MM.1S (cell line): ENCODE data around the gene GOLGA3.
"Not testable (repeated sequence)": the region's sequence is repeated elsewhere in the genome, so short reads cannot be mapped to it uniquely, and the experiment has no call there.

Experiments used
- DNase-seq: peaks from one replicate; pipeline ENCODE4 v3.0.0-alpha.2; 2015
- H2AFZ ChIP-seq: fragments of 300-600 bp; sonication (generic); 2 replicates; pipeline ENCODE4 v1.6.0; 2016; ENCODE audit warnings: antibody characterized with exemption, low read length
- H3F3A ChIP-seq: fragments of 300-600 bp; sonication (generic); 2 replicates; pipeline ENCODE4 v1.6.1; 2016; ENCODE audit warnings: mild to moderate bottlenecking, antibody characterized with exemption, low read length, moderate library complexity, mixed read lengths; ENCODE audit not compliant: insufficient read depth
- H3K27ac ChIP-seq: fragments of 300-600 bp; sonication (generic); 2 replicates; pipeline ENCODE4 v1.5.1; 2016; ENCODE audit warnings: mild to moderate bottlenecking, low read length
- H3K27me3 ChIP-seq: fragments of 300-600 bp; sonication (generic); replicated peaks from 2 replicates; pipeline ENCODE4 v1.6.0; 2016; ENCODE audit warnings: low read length; ENCODE audit not compliant: insufficient read depth
- H3K36me3 ChIP-seq: fragments of 300-600 bp; sonication (generic); replicated peaks from 2 replicates; pipeline ENCODE4 v1.6.1; 2016; ENCODE audit warnings: mild to moderate bottlenecking, low read length, mixed read lengths; ENCODE audit not compliant: insufficient read depth
- H3K4me1 ChIP-seq: fragments of 300-600 bp; sonication (generic); 2 replicates; pipeline ENCODE4 v1.6.1; 2016; ENCODE audit warnings: low read length, mixed read lengths
- H3K4me2 ChIP-seq: fragments of 300-600 bp; sonication (generic); 2 replicates; pipeline ENCODE4 v1.6.0; 2016; ENCODE audit warnings: low read depth, low read length
- H3K4me3 ChIP-seq: fragments of 300-600 bp; sonication (generic); 2 replicates; pipeline ENCODE4 v1.5.1; 2016; ENCODE audit warnings: low read length, mixed read lengths
- H3K79me2 ChIP-seq: fragments of 300-600 bp; sonication (generic); 2 replicates; pipeline ENCODE4 v1.6.1; 2016; ENCODE audit warnings: mixed run types, low read length, mixed read lengths
- H3K9ac ChIP-seq: fragments of 300-600 bp; sonication (generic); 2 replicates; pipeline ENCODE4 v1.6.1; 2016; ENCODE audit warnings: low read length, mixed read lengths
- H3K9me2 ChIP-seq: fragments of 300-600 bp; sonication (generic); replicated peaks from 2 replicates; pipeline ENCODE4 v1.6.1; 2016; ENCODE audit warnings: mild to moderate bottlenecking, low read length, mixed read lengths; ENCODE audit not compliant: insufficient read depth
- H3K9me3 ChIP-seq: fragments of 300-600 bp; sonication (generic); replicated peaks from 2 replicates; pipeline ENCODE4 v1.6.1; 2016; ENCODE audit warnings: mild to moderate bottlenecking, low read length, mixed read lengths; ENCODE audit not compliant: insufficient read depth
- H4K20me1 ChIP-seq: fragments of 300-600 bp; sonication (generic); 2 replicates; pipeline ENCODE4 v1.6.1; 2016; ENCODE audit warnings: mild to moderate bottlenecking, low read length, moderate library complexity, mixed read lengths; ENCODE audit not compliant: insufficient read depth
- CTCF ChIP-seq: fragments of 300-600 bp; sonication (generic); IDR thresholded peaks from 2 replicates; pipeline ENCODE4 v1.5.1; 2016; ENCODE audit warnings: antibody characterized with exemption, low read length, mixed read lengths
- EZH2 ChIP-seq: fragments of 300-600 bp; sonication (generic); optimal IDR thresholded peaks from 2 replicates; pipeline ENCODE3; 2017; ENCODE audit warnings: low read depth, mild to moderate bottlenecking, antibody characterized with exemption, low read length, mixed read lengths
- EZH2phosphoT487 ChIP-seq: fragments of 300-600 bp; sonication (generic); IDR thresholded peaks from 2 replicates; pipeline ENCODE4 v1.6.1; 2018; ENCODE audit warnings: antibody characterized with exemption, low read length

The GOLGA3 gene

GRCh38 chr12:132795847-132796246 lies 32.8 kb downstream of the GOLGA3 start:
- TF ChIP-seq CTCF = no peak
- TF ChIP-seq EZH2phosphoT487 = no peak
- TF ChIP-seq EZH2 = no peak
- H3K36me3 ChIP-seq = no peaks in the 10 kb centered on the region

GRCh38 chr12:132791940-132792339 lies 36.7 kb downstream of the GOLGA3 start:
- H3K27ac ChIP-seq, H2AFZ ChIP-seq, H3F3A ChIP-seq, DNase-seq, H3K9ac ChIP-seq, H3K36me3 ChIP-seq, H3K4me2 ChIP-seq, H3K4me1 ChIP-seq, H3K79me2 ChIP-seq, H3K9me3 ChIP-seq, H3K9me2 ChIP-seq, H3K27me3 ChIP-seq, H3K4me3 ChIP-seq, H4K20me1 ChIP-seq: not testable (repeated sequence)

More at GRCh38 chr12:132795847-132796246, 32.8 kb downstream of the GOLGA3 start:
- no peak for DNase-seq
- no peaks in the 10 kb centered on the region for H3K27me3 ChIP-seq
- no peak overlapping the region for H3K9ac ChIP-seq
- no peaks in the 10 kb centered on the region for H4K20me1 ChIP-seq
- H3K27ac ChIP-seq = no peak overlapping the region
- no peaks in the 10 kb centered on the region for H3K9me3 ChIP-seq
- no peaks in the 10 kb centered on the region for H3K79me2 ChIP-seq
- H3K4me1 ChIP-seq = no peaks in the 10 kb centered on the region
- no peaks in the 10 kb centered on the region for H3K9me2 ChIP-seq
- no peak overlapping the region for H3K4me2 ChIP-seq
- no peaks in the 10 kb centered on the region for H3F3A ChIP-seq
- H3K4me3 ChIP-seq = no peak overlapping the region
- no peak overlapping the region for H2AFZ ChIP-seq

GRCh38 chr12:132789099-132789471 lies 39.6 kb downstream of the GOLGA3 start:
- Histone ChIP-seq H3K27me3 (no peaks in the 10 kb centered on the region), H3K4me2 (no peak overlapping the region), H3K9ac (no peak overlapping the region), H3K9me2 (no peaks in the 10 kb centered on the region), H3K4me3 (no peak overlapping the region), H3K4me1 (no peaks in the 10 kb centered on the region), H2AFZ (no peak overlapping the region), H3K36me3 (no peaks in the 10 kb centered on the region), H3K79me2 (no peaks in the 10 kb centered on the region), H3F3A (no peaks in the 10 kb centered on the region), H3K9me3 (no peaks in the 10 kb centered on the region), H3K27ac (no peak overlapping the region), H4K20me1 (no peaks in the 10 kb centered on the region)
- DNase-seq = no peak
- TF ChIP-seq CTCF = no peak
- no peak for TF ChIP-seq EZH2phosphoT487
- TF ChIP-seq EZH2 = no peak

- no peaks in the 10 kb centered on the region for H3K9me3 ChIP-seq
- DNase-seq = no peak
- no peak overlapping the region for H3K27ac ChIP-seq
- no peak for TF ChIP-seq EZH2
- no peak for TF ChIP-seq EZH2phosphoT487
- no peak for TF ChIP-seq CTCF
- no peaks in the 10 kb centered on the region for H3F3A ChIP-seq
- no peaks in the 10 kb centered on the region for H3K27me3 ChIP-seq
- no peaks in the 10 kb centered on the region for H4K20me1 ChIP-seq
- H3K9me2 ChIP-seq = no peaks in the 10 kb centered on the region
- no peaks in the 10 kb centered on the region for H3K79me2 ChIP-seq
- no peak overlapping the region for H3K4me3 ChIP-seq
- no peaks in the 10 kb centered on the region for H3K4me1 ChIP-seq
- no peak overlapping the region for H3K9ac ChIP-seq
- no peak overlapping the region for H3K4me2 ChIP-seq
- no peaks in the 10 kb centered on the region for H3K36me3 ChIP-seq
- no peak overlapping the region for H2AFZ ChIP-seq
These were observed 40.1 kb downstream of the GOLGA3 start for GRCh38 chr12:132788375-132789098.
